Osteoblast (primary cell): Measurements from ENCODE around the gene CCDC137. TPM values are rescaled to one million over a fixed set of nuclear protein-coding genes. Genes with fewer than 3 reads are reported as not detected.

Source experiments
- DNase-seq: peaks from one replicate; pipeline ENCODE4 v3.0.0; 2011; ENCODE audit warnings: low spot score, mixed read lengths; ENCODE audit not compliant: insufficient read length; ENCODE audit errors: missing footprints
- H2AFZ ChIP-seq: 2 replicates; pipeline ENCODE4 v1.6.0; 2011; ENCODE audit warnings: mild to moderate bottlenecking, low read length
- H3K27ac ChIP-seq: 2 replicates; pipeline ENCODE4 v1.5.1; 2011; ENCODE audit warnings: mild to moderate bottlenecking, low read depth, low read length, moderate library complexity
- H3K27me3 ChIP-seq: 2 replicates; pipeline ENCODE4 v1.6.0; 2012; ENCODE audit warnings: mild to moderate bottlenecking, control low read depth, inconsistent platforms, low read length, moderate library complexity; ENCODE audit not compliant: insufficient read depth
- H3K36me3 ChIP-seq: 2 replicates; pipeline ENCODE4 v1.5.1; 2011; ENCODE audit warnings: mild to moderate bottlenecking, low read length, control low read depth, moderate library complexity; ENCODE audit not compliant: insufficient read depth
- H3K4me1 ChIP-seq: 2 replicates; pipeline ENCODE4 v1.5.1; 2011; ENCODE audit warnings: mild to moderate bottlenecking, low read length, control low read depth, moderate library complexity; ENCODE audit not compliant: insufficient read depth
- H3K4me2 ChIP-seq: 2 replicates; pipeline ENCODE4 v1.6.0; 2011; ENCODE audit warnings: mild to moderate bottlenecking, low read length; ENCODE audit not compliant: insufficient read depth
- H3K4me3 ChIP-seq: fragments of 200-600 bp; sonication (generic); 3 replicates; pipeline ENCODE4 v1.5.1; 2012; ENCODE audit warnings: mild to moderate bottlenecking, low read length, inconsistent platforms; ENCODE audit not compliant: insufficient read depth
- H3K79me2 ChIP-seq: 2 replicates; pipeline ENCODE4 v1.6.0; 2012; ENCODE audit warnings: mild to moderate bottlenecking, low read length, control low read depth, inconsistent platforms; ENCODE audit not compliant: insufficient read depth
- H3K9me3 ChIP-seq: 2 replicates; pipeline ENCODE4 v1.5.1; 2011; ENCODE audit warnings: low read depth, low read length, control low read depth
- H4K20me1 ChIP-seq: 2 replicates; pipeline ENCODE4 v1.6.0; 2012; ENCODE audit warnings: mild to moderate bottlenecking, low read length, control low read depth; ENCODE audit not compliant: insufficient read depth
- total RNA-seq: library from RNA; depleted of rRNA; stranded (reverse); fragments of >200 nt; gene quantifications from 2 replicates; pipeline ENCODE4 v1.2.3, GENCODE V29; 2012
- TF ChIP-seq, protein P1 (sequence below): IDR thresholded peaks from 2 replicates; pipeline ENCODE4 v1.5.1; 2011; ENCODE audit warnings: mild to moderate bottlenecking, low read depth, low read length, moderate library complexity; ENCODE audit errors: extremely low read depth

The CCDC137 gene
- total RNA-seq, 1 donor = 4.7 TPM

DNA sequence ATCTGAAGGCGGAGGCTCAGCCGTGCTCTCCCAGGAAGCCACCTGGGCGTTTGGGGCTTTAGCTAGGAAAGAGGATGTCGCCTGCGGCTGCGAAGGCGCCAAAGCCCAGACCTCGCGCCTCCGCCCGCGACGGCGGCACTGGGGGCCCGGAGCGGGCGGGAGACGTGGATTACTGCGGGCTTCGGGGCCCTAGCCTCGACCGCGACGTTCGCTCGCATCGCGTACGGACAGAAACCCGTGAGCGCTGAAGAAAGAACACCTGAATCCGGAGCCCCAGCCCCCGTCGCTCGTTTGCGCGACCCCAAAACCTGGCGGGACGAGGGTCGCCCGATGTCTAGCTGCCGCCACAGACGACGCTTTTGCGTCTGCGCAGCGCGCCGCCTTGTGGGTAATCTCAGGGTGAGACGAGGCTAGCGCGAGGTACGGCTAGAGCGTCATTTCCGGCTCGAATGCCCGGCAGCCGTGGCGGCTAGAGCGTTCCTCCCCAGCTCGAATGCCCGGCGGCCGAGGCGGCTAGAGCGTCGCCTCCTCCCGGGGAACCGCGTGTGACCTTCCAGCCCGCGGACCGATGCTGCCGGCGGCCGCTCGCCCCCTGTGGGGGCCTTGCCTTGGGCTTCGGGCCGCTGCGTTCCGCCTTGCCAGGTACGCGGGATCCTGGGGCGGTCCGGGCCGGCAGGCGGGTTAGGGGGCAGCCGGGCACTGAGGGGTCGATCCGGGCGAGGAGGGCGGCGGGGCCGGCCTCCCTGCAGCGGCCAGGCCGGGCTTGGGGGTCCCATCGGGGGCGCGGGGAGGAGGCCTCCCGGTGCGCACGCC lies 36.6 kb downstream of the CCDC137 start, which contains the start of gene MRPL12:
Gene MRPL12, plus strand, starts transcription at position 434 of the 813 bp plus-strand sequence. Its CDS starts 135 bp downstream, at position 569.
- H3K79me2 ChIP-seq = peaks cover 64% of the 10 kb centered on the region
- H3K9me3 ChIP-seq = no peaks in the 10 kb centered on the region
- no peaks in the 10 kb centered on the region for H3K27me3 ChIP-seq
- TF ChIP-seq, protein P1, sequence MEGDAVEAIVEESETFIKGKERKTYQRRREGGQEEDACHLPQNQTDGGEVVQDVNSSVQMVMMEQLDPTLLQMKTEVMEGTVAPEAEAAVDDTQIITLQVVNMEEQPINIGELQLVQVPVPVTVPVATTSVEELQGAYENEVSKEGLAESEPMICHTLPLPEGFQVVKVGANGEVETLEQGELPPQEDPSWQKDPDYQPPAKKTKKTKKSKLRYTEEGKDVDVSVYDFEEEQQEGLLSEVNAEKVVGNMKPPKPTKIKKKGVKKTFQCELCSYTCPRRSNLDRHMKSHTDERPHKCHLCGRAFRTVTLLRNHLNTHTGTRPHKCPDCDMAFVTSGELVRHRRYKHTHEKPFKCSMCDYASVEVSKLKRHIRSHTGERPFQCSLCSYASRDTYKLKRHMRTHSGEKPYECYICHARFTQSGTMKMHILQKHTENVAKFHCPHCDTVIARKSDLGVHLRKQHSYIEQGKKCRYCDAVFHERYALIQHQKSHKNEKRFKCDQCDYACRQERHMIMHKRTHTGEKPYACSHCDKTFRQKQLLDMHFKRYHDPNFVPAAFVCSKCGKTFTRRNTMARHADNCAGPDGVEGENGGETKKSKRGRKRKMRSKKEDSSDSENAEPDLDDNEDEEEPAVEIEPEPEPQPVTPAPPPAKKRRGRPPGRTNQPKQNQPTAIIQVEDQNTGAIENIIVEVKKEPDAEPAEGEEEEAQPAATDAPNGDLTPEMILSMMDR = no peak
- H4K20me1 ChIP-seq = peaks cover 30% of the 10 kb centered on the region
- peaks cover 51% of the 10 kb centered on the region for H3K36me3 ChIP-seq
- peak within 1 kb of the TSS; percentile 96 for H3K4me2 ChIP-seq
- H2AFZ ChIP-seq = peak within 1 kb of the TSS; percentile 57
- H3K4me3 ChIP-seq = peak within 1 kb of the TSS; percentile 93
- DNase-seq = peak; percentile 100
- H3K4me1 ChIP-seq = peaks cover 21% of the 10 kb centered on the region
- peak within 1 kb of the TSS; percentile 96 for H3K27ac ChIP-seq

DNA sequence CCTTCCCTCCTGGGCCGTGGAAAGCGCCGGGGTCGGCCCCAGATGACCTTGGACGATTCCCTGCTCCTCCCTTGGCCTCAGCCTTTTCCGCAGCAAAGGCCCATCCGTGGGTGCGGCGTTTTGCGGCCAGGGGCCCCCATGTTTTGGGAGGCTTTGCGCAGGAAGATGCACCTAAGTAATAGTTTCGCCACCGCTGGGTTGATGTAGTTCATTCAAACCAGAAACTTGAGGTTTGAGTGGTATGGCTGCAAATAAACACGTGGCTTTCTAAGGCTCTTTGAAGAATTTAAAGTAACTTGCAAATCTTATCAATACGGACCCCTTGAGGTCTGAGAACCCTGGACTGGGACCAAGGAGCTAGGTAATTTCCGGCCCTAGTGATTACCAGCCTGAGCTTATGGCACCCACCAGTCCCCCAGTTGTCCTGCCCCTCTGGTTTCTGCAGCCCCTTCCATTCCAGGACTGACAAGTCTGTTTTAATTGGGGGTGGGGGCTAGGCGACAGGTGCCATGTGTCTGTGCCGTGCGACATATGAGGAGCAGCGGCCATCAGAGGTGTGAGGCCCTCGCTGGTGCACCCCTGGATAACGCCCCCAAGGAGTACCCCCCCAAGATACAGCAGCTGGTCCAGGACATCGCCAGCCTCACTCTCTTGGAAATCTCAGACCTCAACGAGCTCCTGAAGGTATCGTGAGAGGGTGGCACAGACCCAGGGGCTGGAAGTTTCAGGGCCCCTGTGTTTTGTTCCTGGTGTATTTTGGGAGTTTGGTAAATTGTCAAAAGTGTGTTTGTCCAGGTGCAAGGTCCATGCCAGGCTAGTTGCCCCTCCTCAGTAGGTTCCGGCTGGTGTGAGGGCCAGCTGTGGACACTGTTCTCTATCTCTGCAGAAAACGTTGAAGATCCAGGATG lies 37.5 kb downstream of the CCDC137 start:
- Histone ChIP-seq H3K27me3 (no peaks in the 10 kb centered on the region), H2AFZ (peak overlapping the region; percentile 25), H3K4me3 (peak overlapping the region; percentile 93), H3K27ac (peak overlapping the region; percentile 96), H3K79me2 (peaks cover 56% of the 10 kb centered on the region), H3K36me3 (peaks cover 49% of the 10 kb centered on the region), H3K4me2 (peak overlapping the region; percentile 96), H3K9me3 (no peaks in the 10 kb centered on the region), H3K4me1 (peaks cover 21% of the 10 kb centered on the region), H4K20me1 (peaks cover 26% of the 10 kb centered on the region)
- TF ChIP-seq, protein P1 = no peak
- DNase-seq = peak; percentile 73

DNA sequence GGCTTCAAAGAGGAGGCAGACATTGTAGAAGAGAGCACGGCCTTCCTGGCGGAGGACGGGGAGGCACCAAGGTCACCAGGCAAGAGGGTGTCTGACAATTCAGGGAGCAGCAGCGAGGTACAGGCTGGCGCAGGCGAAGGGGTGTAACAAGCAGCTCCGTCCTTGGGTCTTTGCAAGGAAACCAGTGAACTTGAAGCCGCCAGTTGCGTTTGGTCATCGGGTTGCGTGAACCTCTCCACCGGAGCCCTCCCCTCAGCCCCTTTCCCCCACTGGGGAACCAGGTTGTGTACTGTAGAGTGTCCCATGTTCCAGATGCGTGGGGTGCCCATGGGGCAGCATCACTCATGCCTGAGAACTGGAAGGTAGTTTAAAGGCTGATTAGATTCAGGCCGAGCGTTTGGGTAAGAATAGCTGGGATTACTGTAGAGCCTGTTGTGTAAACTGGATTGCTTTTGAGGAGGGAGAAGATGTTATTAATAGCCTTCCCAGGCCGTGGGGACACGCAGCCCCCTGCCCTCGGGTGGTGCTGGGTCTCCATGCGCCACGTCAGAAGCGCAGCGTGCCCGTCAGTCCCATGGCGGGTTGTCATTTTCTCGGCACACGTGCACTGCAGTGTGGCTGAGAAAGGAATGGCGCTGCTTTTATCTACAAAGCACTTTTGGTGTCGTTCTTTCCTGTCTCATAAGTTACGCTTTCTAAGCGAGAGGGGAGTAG lies 39.1 kb downstream of the CCDC137 start:
- H3K79me2 ChIP-seq = peaks cover 48% of the 10 kb centered on the region
- no peak overlapping the region for H3K4me3 ChIP-seq
- peak; percentile 57 for DNase-seq
- H3K27me3 ChIP-seq = no peaks in the 10 kb centered on the region
- H2AFZ ChIP-seq = no peak overlapping the region
- no peak overlapping the region for H3K27ac ChIP-seq
- H3K36me3 ChIP-seq = peaks cover 40% of the 10 kb centered on the region
- peaks cover 27% of the 10 kb centered on the region for H3K4me1 ChIP-seq
- no peak overlapping the region for H3K4me2 ChIP-seq
- TF ChIP-seq, protein P1 = no peak
- peaks cover 25% of the 10 kb centered on the region for H4K20me1 ChIP-seq
- H3K9me3 ChIP-seq = no peaks in the 10 kb centered on the region
